SK-N-SH treated with all-trans-retinoic acid at 6 μM for 48 hours (cell line): ENCODE data around the gene FHDC1.

Source experiments
- CREB5 ChIP-seq: fragments of 250-450 bp; sonication (Bioruptor Pico); IDR thresholded peaks from 2 replicates; pipeline ENCODE4 v1.5.1; 2020; ENCODE audit warnings: low read depth, mild to moderate bottlenecking, moderate library complexity
- CSDC2 ChIP-seq: fragments of 250-450 bp; sonication (Bioruptor Pico); IDR thresholded peaks from 2 replicates; pipeline ENCODE4 v1.5.0; 2020; ENCODE audit warnings: mild to moderate bottlenecking, moderate library complexity
- OSR1 ChIP-seq: fragments of 250-450 bp; sonication (Bioruptor Pico); IDR thresholded peaks from 2 replicates; pipeline ENCODE4 v1.8.0; 2022; ENCODE audit warnings: moderate library complexity, mild to moderate bottlenecking, inconsistent platforms
- TOX ChIP-seq: fragments of 250-450 bp; sonication (Bioruptor Pico); IDR thresholded peaks from 2 replicates; pipeline ENCODE4 v1.8.0; 2021; ENCODE audit warnings: mild to moderate bottlenecking, moderate library complexity, borderline replicate concordance
- ZNF8 ChIP-seq: fragments of 450-650 bp; formaldehyde crosslinking; IDR thresholded peaks from 2 replicates; pipeline ENCODE4 v1.5.0; 2020; ENCODE audit warnings: mild to moderate bottlenecking, moderate library complexity

DNA sequence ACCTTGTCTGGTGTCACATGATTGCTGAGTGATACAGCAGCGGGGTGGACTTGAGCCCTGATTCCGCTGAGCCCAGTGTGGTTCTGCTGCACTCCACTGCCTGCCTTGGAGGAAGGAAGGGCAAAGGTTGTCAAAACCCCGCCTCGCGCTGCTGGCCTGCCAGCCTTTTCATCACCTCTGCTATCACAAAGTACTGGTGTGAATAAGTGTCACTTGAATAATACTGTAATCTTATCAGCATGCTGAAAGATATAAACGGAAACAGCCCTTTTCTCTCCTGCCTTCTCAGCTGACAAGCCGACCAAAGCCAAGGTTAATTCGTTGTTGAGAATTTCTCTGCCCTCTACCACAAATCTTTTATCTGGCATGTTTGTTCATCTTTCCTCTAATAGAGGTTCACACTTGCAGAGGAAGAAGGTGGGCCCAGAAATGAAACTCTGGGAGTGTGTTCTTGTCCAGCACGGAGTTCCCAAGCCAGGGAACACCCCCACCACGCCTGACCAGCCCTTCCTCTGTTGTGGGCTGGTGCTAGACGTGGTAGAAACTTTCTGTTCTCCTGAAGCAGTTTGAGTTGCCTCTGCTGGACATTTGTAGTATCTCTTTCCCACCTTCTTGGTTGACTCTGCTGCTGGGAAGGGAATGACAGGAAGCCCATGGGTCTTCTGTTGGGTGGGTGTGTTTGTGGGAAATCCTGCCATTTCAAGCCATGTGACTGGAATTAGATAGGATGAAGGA, 21.5 kb downstream of the FHDC1 start:
- no peak for TF ChIP-seq OSR1 (CRISPR knock-in tag)
- TF ChIP-seq TOX (CRISPR knock-in tag): no peak
- no peak for TF ChIP-seq ZNF8 (CRISPR knock-in tag)
- TF ChIP-seq CSDC2 (CRISPR knock-in tag): no peak
- no peak for TF ChIP-seq CREB5 (CRISPR knock-in tag)
